HG03342 (cell line): ENCODE measurements around the gene POLR2I.
"Not testable (repeated sequence)": the region's sequence is repeated elsewhere in the genome, so short reads cannot be mapped to it uniquely, and the experiment has no call there.

Experiments used
- ATAC-seq: cut with Tn5 transposase; IDR thresholded peaks from one replicate; pipeline ENCODE4 v1.9.1; 2021; ENCODE audit warnings: mild to moderate bottlenecking, moderate library complexity; ENCODE audit not compliant: unreplicated experiment

POLR2I gene

DNA sequence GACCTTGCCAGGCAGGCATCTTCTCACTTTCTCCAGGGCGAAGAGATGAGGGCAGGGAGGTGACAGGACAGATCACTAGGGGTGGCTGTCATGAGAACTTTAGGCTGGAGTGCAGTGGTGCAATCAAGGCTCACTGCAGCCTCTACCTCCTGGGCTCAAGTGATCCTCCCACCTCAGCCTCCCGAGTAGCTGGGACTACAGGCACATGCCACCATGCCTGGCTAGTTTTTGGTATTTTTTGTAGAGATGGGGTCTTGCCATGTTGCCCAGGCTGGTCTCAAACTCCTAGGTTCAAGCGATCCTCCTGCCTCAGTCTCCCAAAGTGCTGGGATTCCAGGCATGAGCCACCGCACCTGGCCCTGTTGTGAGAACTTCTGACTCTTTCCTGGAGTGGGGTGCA is 20.2 kb upstream of the POLR2I start:
- ATAC-seq = not testable (repeated sequence)

DNA sequence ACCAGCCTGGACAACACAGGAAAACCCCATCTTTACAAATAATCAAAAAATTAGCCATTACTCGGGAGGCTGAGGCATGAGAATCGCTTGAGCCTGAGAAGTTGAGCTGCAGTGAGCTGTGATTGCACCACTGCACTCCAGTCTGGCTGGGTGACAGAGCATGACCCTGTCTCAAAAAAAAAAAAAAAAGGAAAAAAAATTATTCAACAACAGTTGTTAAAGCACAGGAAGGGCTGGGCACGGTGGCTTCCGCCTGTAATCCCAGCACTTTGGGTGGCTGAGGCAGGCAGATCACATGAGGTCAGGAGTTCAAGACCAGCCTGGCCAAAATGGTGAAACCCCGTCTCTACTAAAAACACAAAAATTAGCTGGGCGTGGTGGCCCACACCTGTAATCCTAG is 16.5 kb upstream of the POLR2I start:
- not testable (repeated sequence) for ATAC-seq

DNA sequence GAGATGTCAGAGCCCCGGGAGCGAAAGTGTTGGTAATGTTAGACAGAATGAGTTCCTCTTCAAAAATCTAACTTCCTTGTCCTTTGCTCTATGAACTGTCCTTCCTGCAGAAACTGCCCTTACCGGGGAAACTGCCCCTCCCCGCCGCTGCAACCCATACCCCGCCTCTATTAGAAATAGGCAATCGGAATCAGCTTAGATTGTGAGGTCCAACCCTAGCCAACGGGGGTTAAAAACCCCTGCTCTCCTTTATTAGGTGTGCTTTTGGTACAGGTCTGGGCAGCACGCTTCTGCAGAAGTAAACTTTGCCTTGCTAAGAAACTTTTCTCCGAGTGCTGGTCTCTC is 13.7 kb upstream of the POLR2I start:
- peak; percentile 15 for ATAC-seq

DNA sequence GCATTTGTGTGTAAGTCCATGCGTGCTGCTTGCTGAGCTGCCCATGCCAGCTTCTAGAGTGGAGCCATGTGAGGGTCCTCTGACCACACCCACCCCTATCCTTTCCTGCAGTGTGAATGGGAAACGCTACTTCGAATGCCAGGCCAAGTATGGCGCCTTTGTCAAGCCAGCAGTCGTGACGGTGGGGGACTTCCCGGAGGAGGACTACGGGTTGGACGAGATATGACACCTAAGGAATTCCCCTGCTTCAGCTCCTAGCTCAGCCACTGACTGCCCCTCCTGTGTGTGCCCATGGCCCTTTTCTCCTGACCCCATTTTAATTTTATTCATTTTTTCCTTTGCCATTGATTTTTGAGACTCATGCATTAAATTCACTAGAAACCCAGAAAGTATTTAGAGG is 10.9 kb upstream of the POLR2I start:
- ATAC-seq = no peak

DNA sequence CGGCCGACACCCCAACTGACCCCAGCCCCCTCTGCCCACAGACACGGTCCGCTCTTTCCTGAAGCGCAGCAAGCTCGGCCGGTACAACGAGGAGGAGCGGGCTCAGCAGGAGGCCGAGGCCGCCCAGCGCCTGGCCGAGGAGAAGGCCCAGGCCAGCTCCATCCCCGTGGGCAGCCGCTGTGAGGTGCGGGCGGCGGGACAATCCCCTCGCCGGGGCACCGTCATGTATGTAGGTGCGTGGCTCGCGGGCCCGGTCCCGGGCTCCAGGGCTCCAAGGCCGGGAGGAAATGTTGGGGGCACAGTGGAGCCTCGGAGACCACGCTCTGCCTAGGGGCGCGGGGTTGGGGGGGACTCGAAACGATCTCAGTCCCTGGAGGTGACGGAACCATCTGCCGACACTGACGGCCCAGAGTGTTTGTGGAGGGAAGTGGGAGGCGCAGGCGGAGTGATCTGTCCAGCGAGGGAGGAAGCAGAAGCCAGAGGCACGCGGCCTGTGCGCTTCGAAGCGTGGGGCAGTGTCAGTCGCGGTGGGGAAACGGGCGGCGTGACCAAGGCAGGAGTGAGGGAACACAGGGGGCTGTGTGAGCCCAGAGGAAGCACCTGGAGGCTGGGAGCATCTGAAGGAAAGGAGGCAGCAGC is 6.9 kb upstream of the POLR2I start:
- ATAC-seq = no peak

DNA sequence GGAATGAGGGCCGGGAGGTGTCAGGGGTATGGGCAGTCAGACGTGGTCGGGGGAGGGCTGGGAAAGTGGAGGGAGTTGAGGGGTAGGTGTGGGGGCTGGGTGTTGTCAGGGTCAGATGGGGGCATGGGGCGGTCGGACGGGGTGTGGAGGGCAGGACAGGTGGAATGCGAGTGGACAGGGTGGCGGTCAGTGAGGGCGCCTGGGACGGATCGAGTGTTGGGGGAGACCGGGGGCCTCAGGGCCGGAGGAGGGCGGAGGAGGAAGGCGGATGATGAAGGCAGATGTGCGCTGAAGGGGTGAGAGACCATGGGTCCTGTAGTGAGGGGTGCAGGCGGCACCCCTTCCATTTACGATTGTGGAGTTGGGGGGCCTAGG is 6.3 kb upstream of the POLR2I start:
- ATAC-seq = no peak

DNA sequence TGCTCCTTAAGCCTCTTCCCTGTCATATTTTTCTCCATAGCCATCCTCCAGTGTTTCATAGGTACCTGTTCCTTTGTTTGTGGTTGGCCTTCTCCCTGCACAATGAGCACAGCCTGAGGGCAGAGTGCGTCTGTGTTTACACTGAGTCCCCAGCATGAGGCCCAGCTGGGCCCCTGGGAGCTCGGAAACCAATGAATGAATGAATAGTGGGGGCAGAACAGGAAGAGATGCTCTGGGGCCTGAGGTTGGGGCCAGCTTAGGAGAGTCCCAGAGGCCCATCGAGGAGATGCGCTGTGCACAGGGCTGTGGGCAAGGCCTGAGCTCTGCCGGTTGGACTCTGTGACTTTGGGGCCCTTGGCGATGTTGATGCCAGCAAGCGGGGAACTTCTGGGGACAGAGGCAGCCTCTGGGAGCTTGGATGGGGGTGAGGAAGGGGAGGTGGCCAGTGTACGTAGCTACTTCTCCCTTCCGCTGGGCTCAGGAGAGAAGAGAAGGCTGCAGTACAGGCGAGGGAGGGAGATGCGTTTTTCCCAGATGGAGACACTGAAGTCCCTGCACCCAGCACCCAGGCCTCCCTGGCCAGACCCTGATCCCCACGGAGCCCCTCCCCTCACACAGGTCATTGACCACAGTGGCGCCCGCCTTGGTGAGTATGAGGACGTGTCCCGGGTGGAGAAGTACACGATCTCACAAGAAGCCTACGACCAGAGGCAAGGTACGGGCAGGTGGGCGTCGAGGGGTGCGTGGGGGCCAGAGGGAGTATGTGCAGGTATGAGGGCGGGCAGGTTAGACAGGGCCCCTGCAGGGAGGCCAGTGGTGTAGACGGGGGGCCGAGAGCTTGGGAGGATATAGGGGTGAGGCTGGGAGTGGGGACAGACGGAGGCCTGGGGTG is 5.7 kb upstream of the POLR2I start:
- ATAC-seq = no peak

DNA sequence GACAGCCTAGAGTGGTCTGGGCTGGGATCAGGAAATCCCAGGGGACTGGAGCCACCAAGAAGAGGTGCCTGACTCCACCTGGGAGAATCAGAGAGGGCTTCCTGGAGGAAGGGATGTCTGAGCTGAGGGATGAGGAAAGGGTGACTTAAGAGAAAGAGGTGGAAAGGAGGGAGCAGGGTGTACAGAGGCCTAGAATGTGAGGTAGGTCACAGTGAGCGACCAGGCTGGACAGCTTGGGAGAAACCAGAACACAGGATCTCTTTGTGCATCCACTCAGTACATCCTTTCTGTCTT is 1.6 kb upstream of the POLR2I start:
- no peak for ATAC-seq

DNA sequence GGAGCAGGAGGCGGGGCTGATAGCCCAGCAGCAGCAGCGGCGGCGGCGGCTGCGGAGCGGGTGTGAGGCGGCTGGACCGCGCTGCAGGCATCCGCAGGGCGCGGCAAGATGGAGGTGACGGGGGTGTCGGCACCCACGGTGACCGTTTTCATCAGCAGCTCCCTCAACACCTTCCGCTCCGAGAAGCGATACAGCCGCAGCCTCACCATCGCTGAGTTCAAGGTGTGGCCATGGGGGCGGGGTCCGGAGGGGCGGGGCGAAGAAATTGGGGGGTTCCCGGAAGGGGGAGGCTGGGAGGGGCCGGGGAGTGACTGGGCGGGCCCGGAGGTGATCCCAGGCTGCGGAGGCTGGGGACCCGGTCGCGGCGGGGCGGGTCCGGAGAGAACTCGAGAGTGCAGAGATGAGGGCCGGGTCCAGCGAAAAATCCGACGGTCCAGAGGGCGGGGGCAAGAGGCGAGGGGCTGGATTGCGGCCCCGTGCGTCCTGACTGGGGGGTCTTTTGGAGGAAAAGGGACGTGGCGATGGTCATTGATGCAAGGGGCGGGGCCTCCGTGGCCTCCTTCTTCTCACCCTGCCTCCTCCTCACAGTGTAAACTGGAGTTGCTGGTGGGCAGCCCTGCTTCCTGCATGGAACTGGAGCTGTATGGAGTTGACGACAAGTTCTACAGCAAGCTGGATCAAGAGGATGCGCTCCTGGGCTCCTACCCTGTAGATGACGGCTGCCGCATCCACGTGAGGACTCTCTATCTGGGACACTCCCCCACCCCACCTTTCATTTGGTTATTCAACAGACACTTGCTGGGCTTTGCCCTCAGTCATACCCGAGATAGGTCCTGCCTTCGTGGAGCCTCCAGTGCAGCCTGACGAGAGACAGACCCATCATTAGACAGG is 1.0 kb upstream of the POLR2I start, which contains the start of gene TBCB:
TBCB (plus strand) TSS at position 16 of the 891 bp plus-strand sequence; CDS start at position 109, 93 bp downstream.
- ATAC-seq = peak; percentile 28

DNA sequence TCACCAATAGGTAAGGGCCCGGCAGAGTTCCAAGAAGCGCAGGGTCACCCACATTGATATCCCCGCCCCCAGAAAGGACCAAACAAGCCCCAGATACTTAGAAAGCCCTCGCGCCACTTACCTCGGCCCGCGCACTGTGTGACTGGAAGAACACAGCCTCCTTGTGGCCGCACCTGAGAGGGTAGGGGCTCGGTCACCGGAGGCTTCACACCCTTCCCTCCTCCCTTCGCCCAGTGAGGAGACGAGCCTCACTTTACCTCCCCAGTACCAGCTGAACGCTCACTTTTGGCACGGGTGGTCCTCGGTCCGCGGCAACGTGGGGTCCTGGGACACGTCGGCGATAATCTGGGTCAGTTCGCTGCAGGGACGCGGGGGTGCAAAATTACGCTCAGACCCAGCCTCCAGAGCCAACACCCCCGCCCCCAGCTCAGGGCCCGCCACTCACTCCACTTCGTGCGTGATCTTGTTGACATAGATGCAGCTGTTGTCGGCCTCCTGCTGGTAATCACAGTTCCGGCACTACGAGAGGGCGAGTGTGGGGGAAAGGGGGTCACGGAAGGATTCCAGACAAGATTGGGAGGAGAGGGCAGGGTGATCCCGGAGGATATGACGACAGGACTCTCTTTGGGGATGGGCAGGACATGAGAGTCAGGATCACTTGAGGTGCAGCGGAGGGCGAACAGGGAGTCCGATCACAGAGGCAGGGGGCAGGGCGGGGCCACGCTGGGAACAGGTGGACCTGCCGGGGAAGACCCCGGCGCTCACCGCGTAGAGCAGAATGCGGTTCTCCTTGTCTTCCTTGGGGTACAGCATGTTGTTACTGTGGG is 568 bp downstream of the POLR2I start:
- no peak for ATAC-seq

DNA sequence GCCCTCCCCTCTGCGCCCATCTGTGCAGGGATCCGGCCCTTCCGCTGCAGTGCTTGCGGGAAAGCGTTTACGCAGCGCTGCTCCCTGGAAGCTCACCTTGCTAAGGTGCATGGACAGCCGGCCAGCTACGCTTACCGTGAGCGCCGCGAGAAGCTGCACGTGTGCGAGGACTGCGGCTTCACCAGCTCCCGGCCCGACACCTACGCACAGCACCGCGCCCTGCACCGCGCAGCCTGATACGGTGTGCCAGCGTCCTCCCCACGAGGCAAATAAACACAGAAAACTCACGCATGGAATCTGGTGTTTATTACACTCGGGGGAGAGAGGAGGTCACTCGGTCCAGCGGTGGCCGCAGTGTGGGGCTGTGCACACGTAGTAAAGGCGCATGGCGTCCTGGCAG is 1.2 kb downstream of the POLR2I start:
- no peak for ATAC-seq

DNA sequence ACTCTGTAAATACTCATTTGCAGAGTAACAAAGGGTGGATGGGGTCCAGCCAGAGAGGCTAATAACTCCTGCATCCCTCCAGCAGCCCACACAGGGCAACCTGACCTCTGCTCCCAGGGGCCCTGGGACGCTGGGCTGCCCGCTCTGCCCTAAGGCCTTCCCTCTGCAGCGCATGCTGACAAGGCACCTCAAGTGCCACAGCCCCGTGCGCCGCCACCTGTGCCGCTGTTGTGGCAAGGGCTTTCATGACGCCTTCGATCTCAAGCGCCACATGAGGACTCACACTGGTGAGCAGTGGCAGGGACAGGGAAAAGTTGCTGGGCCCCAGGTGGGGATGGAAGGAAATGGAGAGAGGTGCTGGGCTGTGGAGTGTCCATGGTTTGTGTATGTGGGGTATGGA is 2.0 kb downstream of the POLR2I start:
- no peak for ATAC-seq

DNA sequence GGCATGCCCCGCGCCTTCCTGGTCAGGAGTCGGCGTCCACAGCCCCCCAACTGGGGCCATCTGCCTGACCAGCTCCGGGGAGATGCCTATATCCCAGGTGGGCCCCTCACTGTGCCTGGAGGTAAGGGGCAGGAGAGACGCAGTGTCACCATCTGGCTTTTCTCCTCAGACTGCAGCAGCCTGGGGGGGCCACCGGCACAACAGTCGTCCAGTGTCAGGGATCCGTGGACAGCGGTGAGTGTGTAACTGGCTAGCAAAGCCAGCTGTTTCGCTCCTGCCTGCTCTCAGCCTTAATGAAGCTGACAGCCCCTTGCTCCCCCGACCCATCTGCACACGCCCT is 3.5 kb downstream of the POLR2I start:
- ATAC-seq = no peak

DNA sequence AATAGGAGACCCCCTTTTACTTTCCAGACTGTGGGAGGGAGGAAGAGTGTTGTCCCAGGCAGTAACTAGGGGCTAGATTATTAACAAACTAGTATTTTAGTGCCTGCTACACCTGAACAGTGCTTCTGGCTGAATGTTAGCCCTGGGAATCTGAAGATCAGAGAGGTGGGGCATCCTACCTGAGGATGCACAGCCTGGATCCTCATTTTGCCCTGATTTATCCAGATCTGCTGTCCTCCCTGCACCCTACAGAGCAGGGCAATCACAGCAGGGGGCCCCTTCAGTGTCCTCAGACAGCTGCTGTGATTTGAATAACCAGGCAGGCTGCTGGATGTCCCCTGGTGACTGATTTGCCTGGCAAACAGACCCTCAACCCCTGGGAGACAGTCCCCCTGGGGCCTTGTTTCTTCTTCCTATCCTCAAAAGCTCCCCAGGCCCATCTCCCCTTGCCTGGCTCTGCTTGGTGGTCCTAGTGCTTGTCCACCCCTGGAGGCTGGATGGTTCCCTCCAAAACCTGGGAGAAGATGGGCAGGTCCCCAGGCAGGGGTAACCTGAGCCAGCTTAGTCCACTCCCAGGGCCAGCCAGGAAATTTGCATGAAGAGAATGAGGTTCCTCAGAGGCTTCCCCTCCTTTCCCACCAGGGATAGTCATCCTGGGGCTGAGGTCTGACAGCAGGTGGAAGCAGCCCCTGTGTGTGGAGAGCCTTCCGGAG is 4.0 kb downstream of the POLR2I start, which contains the start of gene OVOL3:
OVOL3 (plus strand) TSS at position 657 of the 713 bp plus-strand sequence. CDS start 60 bp downstream, outside the sequence.
- ATAC-seq = no peak

DNA sequence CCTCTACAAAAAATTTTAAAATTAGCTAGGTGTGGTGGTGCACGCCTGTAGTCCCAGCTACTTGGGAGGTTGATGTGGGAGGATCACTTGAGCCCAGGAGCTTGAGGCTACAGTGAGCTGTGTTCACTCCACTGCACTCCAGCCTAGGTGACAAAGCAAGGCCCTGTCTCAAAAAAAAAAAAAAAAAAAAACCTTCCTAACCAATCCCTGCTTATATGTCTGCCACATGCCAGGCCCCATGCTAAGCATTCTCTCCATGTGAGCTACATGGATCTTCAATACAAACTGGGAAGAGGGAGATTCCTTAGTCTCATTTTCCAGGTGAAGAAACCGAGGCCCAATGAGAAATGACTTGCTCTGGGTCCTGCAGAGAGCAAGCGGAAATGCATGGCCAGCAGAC is 6.0 kb downstream of the POLR2I start:
- ATAC-seq = no peak

DNA sequence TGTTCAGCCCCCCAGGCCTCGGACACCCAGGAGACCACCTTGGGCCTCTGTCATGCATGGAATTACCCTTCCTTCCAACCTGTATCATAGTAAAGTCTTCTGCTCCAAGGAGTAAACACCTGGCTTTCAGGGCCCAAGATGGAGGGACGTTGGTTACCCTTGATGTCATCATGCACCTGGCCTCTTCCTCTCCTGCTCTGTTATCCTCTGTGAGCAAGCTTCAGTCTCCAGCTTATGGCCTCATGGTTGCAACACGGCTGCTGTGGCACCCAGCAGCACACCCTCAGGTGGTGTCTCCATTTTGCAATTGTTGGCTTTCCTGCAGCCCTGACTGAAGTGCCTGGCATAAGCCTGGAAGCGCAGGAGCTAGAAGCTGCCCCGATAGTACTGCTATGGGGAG is 7.7 kb downstream of the POLR2I start:
- ATAC-seq = no peak

DNA sequence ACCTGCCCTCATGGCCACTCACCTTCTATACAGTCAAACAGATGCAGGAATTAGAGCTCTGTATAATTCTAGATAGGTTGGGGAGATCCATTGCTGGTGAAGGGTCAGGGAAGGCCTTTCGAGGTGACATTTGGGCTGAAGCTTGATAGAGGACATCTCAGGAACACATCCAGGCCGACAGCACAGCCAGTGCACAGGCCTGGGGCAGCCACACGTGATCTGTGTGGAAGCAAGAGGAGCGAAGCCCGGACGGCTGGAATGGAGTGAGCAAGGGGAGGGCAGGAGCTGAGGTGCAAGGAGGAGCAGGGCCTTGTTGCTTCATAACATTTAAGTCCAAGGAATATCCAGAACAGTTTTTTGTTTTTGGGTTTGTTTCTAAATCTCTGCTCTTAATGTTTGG is 8.2 kb downstream of the POLR2I start:
- ATAC-seq = no peak

DNA sequence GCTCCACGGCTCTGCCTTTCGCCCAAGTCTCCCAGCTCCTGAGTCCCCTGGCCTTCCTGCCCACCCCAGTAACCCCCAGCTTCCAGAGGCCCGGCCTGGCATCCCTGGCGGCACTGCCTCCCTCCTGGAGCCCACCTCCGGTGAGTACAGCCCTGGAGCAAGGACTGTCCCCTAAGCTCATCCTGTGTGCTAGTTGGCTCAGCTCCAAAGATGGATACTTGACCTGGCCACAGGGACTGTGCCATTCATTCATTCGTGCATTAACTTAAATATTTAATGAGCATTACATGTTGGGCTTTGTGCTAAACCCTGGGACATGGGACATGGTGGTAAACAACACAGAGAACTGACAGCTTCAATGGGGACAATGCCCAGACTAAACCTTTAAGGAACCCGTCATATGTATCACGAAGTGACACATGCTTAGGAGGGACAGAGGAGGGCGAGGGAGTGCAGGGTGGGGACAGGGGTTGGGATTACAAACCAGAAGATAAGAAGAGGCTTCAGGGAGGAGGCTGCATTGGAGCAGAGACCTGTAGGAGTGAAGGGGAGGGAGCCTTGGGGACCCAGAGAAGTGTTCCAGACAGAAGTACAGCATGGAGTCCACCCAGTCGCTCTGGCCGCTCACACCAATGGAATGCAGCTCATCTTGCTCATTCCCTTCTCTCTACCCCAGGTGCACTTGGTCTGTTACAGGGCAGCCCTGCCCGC is 10.7 kb downstream of the POLR2I start:
- ATAC-seq = no peak

DNA sequence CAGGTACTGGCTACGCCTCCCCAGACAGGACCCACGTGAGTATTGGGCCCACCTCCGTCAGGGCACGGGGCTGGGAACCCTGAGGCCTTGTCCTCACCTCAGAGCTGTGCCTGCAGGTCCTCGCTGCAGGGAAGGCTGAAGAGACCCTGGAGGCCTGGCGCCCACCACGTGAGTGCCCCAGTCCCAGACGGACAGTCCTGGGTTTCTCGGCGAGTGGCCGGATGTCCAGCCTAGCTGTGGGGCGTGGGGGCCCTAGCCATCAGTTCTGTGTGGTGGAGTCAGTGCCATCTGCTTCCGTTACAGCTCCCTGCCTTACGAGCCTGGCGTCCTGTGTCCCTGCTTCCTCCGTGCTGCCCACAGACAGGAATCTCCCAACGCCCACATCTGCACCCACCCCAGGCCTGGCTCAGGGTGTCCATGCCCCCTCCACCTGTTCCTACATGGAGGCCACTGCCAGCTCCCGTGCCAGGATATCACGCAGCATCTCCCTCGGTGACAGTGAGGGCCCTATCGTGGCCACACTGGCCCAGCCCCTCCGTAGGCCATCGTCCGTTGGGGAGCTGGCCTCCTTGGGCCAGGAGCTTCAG is 11.5 kb downstream of the POLR2I start:
- ATAC-seq = no peak
